OCI-LY1 (cell line): ENCODE results near the gene PLIN4.

Experiments
- H2AFZ ChIP-seq: fragments of 200-600 bp; sonication (generic), shearing (Covaris generic); 2 replicates; pipeline ENCODE4 v1.6.0; 2014; ENCODE audit warnings: antibody characterized with exemption, mild to moderate bottlenecking, low read length
- H3F3A ChIP-seq: fragments of 200-600 bp; sonication (generic), shearing (Covaris generic); 2 replicates; pipeline ENCODE4 v1.6.0; 2014; ENCODE audit warnings: mild to moderate bottlenecking, antibody characterized with exemption, low read length, moderate library complexity; ENCODE audit not compliant: insufficient read depth
- H3K27ac ChIP-seq: fragments of 200-600 bp; sonication (generic); 2 replicates; pipeline ENCODE4 v1.5.1; 2014; ENCODE audit warnings: low read length, mixed run types, mild to moderate bottlenecking, low read depth; ENCODE audit not compliant: poor library complexity, severe bottlenecking
- H3K27me3 ChIP-seq: fragments of 200-600 bp; sonication (generic); 2 replicates; pipeline ENCODE4 v1.6.0; 2014; ENCODE audit warnings: antibody characterized with exemption, mild to moderate bottlenecking, low read length, moderate library complexity; ENCODE audit not compliant: insufficient read depth
- H3K36me3 ChIP-seq: fragments of 200-600 bp; sonication (generic); 2 replicates; pipeline ENCODE4 v1.6.1; 2014; ENCODE audit warnings: mild to moderate bottlenecking, antibody characterized with exemption, low read length, moderate library complexity, mixed read lengths; ENCODE audit not compliant: insufficient read depth
- H3K4me1 ChIP-seq: fragments of 200-600 bp; sonication (generic); 2 replicates; pipeline ENCODE4 v1.5.1; 2014; ENCODE audit warnings: mild to moderate bottlenecking, low read length, moderate library complexity; ENCODE audit not compliant: insufficient read depth, severe bottlenecking
- H3K4me2 ChIP-seq: fragments of 200-600 bp; sonication (generic), shearing (Covaris generic); 2 replicates; pipeline ENCODE4 v1.6.1; 2014; ENCODE audit warnings: low read length
- H3K4me3 ChIP-seq: fragments of 200-600 bp; sonication (generic); 2 replicates; pipeline ENCODE4 v1.5.1; 2014; ENCODE audit warnings: low read length, low read depth, mild to moderate bottlenecking, mixed read lengths; ENCODE audit not compliant: poor library complexity, severe bottlenecking
- H3K79me2 ChIP-seq: fragments of 200-600 bp; shearing (Covaris generic); 2 replicates; pipeline ENCODE4 v1.6.1; 2016; ENCODE audit warnings: mixed run types, low read length, mixed read lengths; ENCODE audit not compliant: insufficient read depth
- H3K9ac ChIP-seq: fragments of 200-600 bp; sonication (generic), shearing (Covaris generic); 2 replicates; pipeline ENCODE4 v1.6.1; 2014; ENCODE audit warnings: mild to moderate bottlenecking, low read length, mixed read lengths
- H3K9me2 ChIP-seq: fragments of 200-600 bp; sonication (generic), shearing (Covaris generic); 2 replicates; pipeline ENCODE4 v1.6.1; 2014; ENCODE audit warnings: low read depth, mild to moderate bottlenecking, low read length, mixed read lengths
- H3K9me3 ChIP-seq: fragments of 200-600 bp; shearing (Covaris generic); 2 replicates; pipeline ENCODE4 v1.6.1; 2014; ENCODE audit warnings: low read length, mixed read lengths
- H4K20me1 ChIP-seq: fragments of 200-600 bp; sonication (generic), shearing (Covaris generic); 2 replicates; pipeline ENCODE4 v1.6.0; 2016; ENCODE audit warnings: mild to moderate bottlenecking, low read length; ENCODE audit not compliant: insufficient read depth
- CTCF ChIP-seq: fragments of 200-600 bp; sonication (generic), shearing (Covaris generic); IDR thresholded peaks from 2 replicates; pipeline ENCODE4 v1.5.1; 2017; ENCODE audit warnings: mild to moderate bottlenecking, antibody characterized with exemption, low read length, moderate library complexity, mixed read lengths
- EZH2 ChIP-seq: fragments of 200-600 bp; sonication (generic), shearing (Covaris generic); IDR thresholded peaks from 2 replicates; pipeline ENCODE4 v1.8.0; 2017; ENCODE audit warnings: borderline replicate concordance, mixed run types, mild to moderate bottlenecking, antibody characterized with exemption, low read length, moderate library complexity, mixed read lengths

The PLIN4 gene

DNA sequence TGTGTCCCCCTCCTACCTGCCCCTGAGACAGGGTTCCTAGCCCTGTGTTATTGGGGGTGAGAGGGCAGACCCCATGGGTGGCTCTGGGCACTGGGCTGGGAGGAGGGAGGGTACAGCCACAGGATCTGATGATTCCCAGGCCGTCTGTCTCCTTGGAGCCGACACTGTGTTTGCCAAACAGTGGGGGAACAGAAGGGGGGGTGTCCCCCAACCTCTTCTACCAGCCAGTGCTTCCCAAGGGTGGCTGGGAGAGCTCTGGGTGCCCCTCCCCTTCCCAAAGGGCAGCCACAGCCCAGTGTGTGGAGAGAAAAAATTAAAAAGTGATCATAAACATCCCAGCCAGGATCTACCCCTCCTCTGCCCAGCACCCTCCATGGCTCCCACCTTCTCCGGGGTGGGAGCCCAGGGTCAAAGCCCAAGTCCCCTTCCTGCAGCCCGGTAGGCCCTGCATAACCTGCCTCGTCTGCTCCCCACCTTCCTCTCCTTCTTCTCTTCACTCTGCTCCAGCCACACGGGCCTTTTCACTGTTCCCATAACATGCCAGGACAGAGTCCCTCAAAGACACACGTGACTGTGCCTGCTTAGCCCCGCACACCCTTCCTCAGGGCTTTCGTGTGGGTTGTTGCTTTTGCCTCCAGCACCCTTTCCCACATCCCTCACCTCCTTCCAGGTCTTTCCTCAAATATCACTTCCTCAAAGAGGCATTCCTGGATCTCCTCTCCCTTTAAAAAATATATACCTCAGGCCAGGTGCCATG, 1.4 kb upstream of the PLIN4 start:
- no peaks in the 10 kb centered on the region for H3K9me2 ChIP-seq
- no peak overlapping the region for H3K4me2 ChIP-seq
- no peak for TF ChIP-seq EZH2
- no peak for TF ChIP-seq CTCF
- H3K9me3 ChIP-seq, result no peaks in the 10 kb centered on the region
- H3F3A ChIP-seq, result no peaks in the 10 kb centered on the region
- no peaks in the 10 kb centered on the region for H3K79me2 ChIP-seq
- no peak overlapping the region for H3K27ac ChIP-seq
- no peak overlapping the region for H3K4me3 ChIP-seq
- H3K36me3 ChIP-seq, result no peaks in the 10 kb centered on the region
- no peaks in the 10 kb centered on the region for H4K20me1 ChIP-seq
- no peaks in the 10 kb centered on the region for H3K4me1 ChIP-seq
- H3K9ac ChIP-seq, result no peak overlapping the region
- H2AFZ ChIP-seq, result no peak overlapping the region
- no peaks in the 10 kb centered on the region for H3K27me3 ChIP-seq

DNA sequence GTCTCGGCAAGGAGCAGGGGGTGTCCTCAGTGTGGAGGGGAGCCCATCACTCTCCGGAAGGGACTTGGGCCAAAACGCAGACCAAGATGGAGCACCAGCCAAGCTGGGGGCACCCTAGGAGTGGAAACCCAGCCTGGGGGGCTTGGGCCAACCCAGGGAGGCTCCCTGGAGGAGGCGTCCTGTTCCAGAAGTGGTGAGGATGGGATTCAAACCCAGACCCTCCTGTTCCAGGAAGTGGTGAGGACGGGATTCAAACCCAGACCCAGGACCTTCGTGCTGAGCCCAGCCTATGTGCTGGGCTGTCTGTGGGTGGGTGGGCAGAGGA, 848 bp upstream of the PLIN4 start:
- no peaks in the 10 kb centered on the region for H3F3A ChIP-seq
- H3K9ac ChIP-seq, result no peak overlapping the region
- H3K4me2 ChIP-seq, result no peak overlapping the region
- no peaks in the 10 kb centered on the region for H3K79me2 ChIP-seq
- no peaks in the 10 kb centered on the region for H3K9me2 ChIP-seq
- no peak overlapping the region for H3K4me3 ChIP-seq
- no peaks in the 10 kb centered on the region for H4K20me1 ChIP-seq
- no peak for TF ChIP-seq CTCF
- no peak for TF ChIP-seq EZH2
- no peaks in the 10 kb centered on the region for H3K9me3 ChIP-seq
- no peak overlapping the region for H3K27ac ChIP-seq
- H2AFZ ChIP-seq, result no peak overlapping the region
- no peaks in the 10 kb centered on the region for H3K36me3 ChIP-seq
- no peaks in the 10 kb centered on the region for H3K4me1 ChIP-seq
- H3K27me3 ChIP-seq, result no peaks in the 10 kb centered on the region

DNA sequence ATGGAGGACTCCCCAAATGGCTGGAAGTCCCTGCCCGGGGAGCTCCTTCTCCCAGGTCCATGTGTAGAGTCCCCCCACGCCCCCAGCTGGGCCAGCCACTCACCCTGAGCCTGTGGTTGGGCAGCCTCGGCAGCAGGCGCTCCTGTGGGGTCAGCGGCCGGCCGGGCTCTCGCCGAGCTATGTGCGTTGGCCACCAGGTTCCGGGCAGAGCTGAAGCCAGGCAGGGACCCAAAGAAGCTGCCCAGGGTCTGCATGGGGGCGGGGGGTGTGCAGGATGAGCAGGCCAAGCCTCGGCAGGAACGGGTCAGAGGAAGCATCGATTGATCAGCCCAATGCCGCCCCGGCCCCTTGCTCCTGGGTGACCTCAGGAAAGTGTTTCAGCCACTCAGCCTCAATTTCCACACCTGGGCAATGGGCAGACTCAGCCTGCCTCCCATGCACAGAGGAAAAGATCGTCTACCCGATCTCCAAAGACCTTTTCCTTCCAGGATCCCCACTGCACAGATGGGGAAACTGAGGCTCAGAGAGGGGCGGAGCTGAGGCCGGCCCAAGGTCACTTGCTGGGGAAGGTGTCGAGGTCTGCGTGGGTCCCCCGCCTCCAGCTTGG, 732 bp downstream of the PLIN4 start:
- Histone ChIP-seq H3K27me3 (no peaks in the 10 kb centered on the region), H4K20me1 (no peaks in the 10 kb centered on the region), H3K9me3 (no peaks in the 10 kb centered on the region), H3K4me2 (no peak overlapping the region), H3K79me2 (no peaks in the 10 kb centered on the region), H3K27ac (no peak overlapping the region), H3K9me2 (no peaks in the 10 kb centered on the region), H3K4me3 (no peak overlapping the region), H3K4me1 (no peaks in the 10 kb centered on the region), H3K36me3 (no peaks in the 10 kb centered on the region), H3K9ac (no peak overlapping the region), H3F3A (no peaks in the 10 kb centered on the region), H2AFZ (no peak overlapping the region)
- TF ChIP-seq EZH2 (no peak), CTCF (no peak)
